ENCODE results near the gene HOXB5. TPM values are rescaled to one million over a fixed set of nuclear protein-coding genes. Genes with fewer than 3 reads are reported as not detected.
A peak's percentile ranks its signal among the peaks of the same experiment; 100 is the strongest.

The HOXB5 gene
- total RNA-seq, 1 experiment from 2014 or later = 0.95 TPM

- ChIA-PET CTCF (interaction anchor here (0.6 to 0.8 kb wide), 2 partner anchors 12 to 58 kb away, joined by 4 read pairs; no protein-coding TSS in a partner anchor), POLR2A (ENCODE audit: unreplicated experiment) (interaction anchor here (0.6 kb wide), 1 partner anchor 143 kb away, joined by 4 read pairs; no protein-coding TSS in a partner anchor)
- no peaks in the 10 kb centered on the region for H3K79me2 ChIP-seq (ENCODE audit: low read length)
- H3K27ac ChIP-seq (ENCODE audit: low read length) = no peak overlapping the region
- H3F3A ChIP-seq (ENCODE audit: low read length, unreplicated experiment) = no peaks in the 10 kb centered on the region
- BruUV-seq (replicated peaks) = no TSS peak
- H3K4me1 ChIP-seq (ENCODE audit: insufficient read depth, low read length) = peaks cover 20% of the 10 kb centered on the region
- no peaks in the 10 kb centered on the region for H4K20me1 ChIP-seq (ENCODE audit: low read length)
- no peaks in the 10 kb centered on the region for H3K9me3 ChIP-seq (ENCODE audit: low read length)
- intact Hi-C loops (cut with micrococcal nuclease) = no loop called here
- no peaks in the 10 kb centered on the region for H3K36me3 ChIP-seq (ENCODE audit: low read depth, low read length)
- peak overlapping the region; percentile 22; the same call in 1 of the 2 replicates for H2AFZ ChIP-seq (ENCODE audit: low read length)
- no peaks in the 10 kb centered on the region for H3K27me3 ChIP-seq (ENCODE audit: low read length)
- DNase-seq (no peak), ATAC-seq (no peak)
- TF ChIP-seq CTCF (conservative IDR thresholded peaks at IDR 0.05; ENCODE audit: low read depth, low read length) = no peak
- TF ChIP-seq EZH2 (IDR thresholded peaks at IDR 0.05; ENCODE audit: low read length, unreplicated experiment) = no peak
- TF ChIP-seq EZH2phosphoT487 (IDR thresholded peaks at IDR 0.05; ENCODE audit: borderline replicate concordance, low read length) = no peak
- no peaks in the 10 kb centered on the region for H3K9me2 ChIP-seq (replicated peaks; ENCODE audit: low read length)
- H3K4me3 ChIP-seq (ENCODE audit: low read length) = no peak overlapping the region
- no peak overlapping the region for H3K9ac ChIP-seq (ENCODE audit: low read length)
- H3K4me2 ChIP-seq (ENCODE audit: low read length) = peak overlapping the region; percentile 51
Observed at GRCh38 chr17:48574505-48575065, 19.0 kb downstream of the HOXB5 start.

GRCh38 chr17:48571826-48572417 is 21.7 kb downstream of the HOXB5 start:
- no peaks in the 10 kb centered on the region for H3F3A ChIP-seq (ENCODE audit: low read length, unreplicated experiment)
- no peaks in the 10 kb centered on the region for H3K36me3 ChIP-seq (ENCODE audit: low read depth, low read length)
- no peaks in the 10 kb centered on the region for H3K27me3 ChIP-seq (ENCODE audit: low read length)
- intact Hi-C loops (cut with micrococcal nuclease) = no loop called here
- no peaks in the 10 kb centered on the region for H3K9me3 ChIP-seq (ENCODE audit: low read length)
- H4K20me1 ChIP-seq (ENCODE audit: low read length) = no peaks in the 10 kb centered on the region
- H3K79me2 ChIP-seq (ENCODE audit: low read length) = no peaks in the 10 kb centered on the region
- no peak overlapping the region for H3K4me2 ChIP-seq (ENCODE audit: low read length)
- ATAC-seq (no peak), DNase-seq (no peak)
- no peak overlapping the region for H2AFZ ChIP-seq (ENCODE audit: low read length)
- CTCF ChIA-PET = no interaction called here
- no peaks in the 10 kb centered on the region for H3K9me2 ChIP-seq (replicated peaks; ENCODE audit: low read length)
- peaks cover 13% of the 10 kb centered on the region for H3K4me1 ChIP-seq (ENCODE audit: insufficient read depth, low read length)
- BruUV-seq (replicated peaks) = no TSS peak
- no peak overlapping the region for H3K4me3 ChIP-seq (ENCODE audit: low read length)
- H3K27ac ChIP-seq (ENCODE audit: low read length) = no peak overlapping the region
- TF ChIP-seq EZH2 (IDR thresholded peaks at IDR 0.05; ENCODE audit: low read length, unreplicated experiment) (no peak), EZH2phosphoT487 (IDR thresholded peaks at IDR 0.05; ENCODE audit: borderline replicate concordance, low read length) (no peak), CTCF (conservative IDR thresholded peaks at IDR 0.05; ENCODE audit: low read depth, low read length) (no peak)
- POLR2A ChIA-PET (ENCODE audit: unreplicated experiment) = no interaction called here
- no peak overlapping the region for H3K9ac ChIP-seq (ENCODE audit: low read length)

All from PC-3 (cell line).